Loucy (cell line): ENCODE results near the gene CNTNAP2.

Source experiments
- EZH2phosphoT487 ChIP-seq: fragments of 200-600 bp; IDR thresholded peaks from 2 replicates; pipeline ENCODE4 v1.6.1; 2018; ENCODE audit warnings: antibody characterized with exemption, mild to moderate bottlenecking, moderate library complexity, borderline replicate concordance
- TF ChIP-seq, protein P1 (sequence below): fragments of 200-600 bp; sonication (generic); conservative IDR thresholded peaks from 2 replicates; pipeline ENCODE4 v1.5.1; 2014; ENCODE audit warnings: mild to moderate bottlenecking, antibody characterized with exemption, low read length

DNA sequence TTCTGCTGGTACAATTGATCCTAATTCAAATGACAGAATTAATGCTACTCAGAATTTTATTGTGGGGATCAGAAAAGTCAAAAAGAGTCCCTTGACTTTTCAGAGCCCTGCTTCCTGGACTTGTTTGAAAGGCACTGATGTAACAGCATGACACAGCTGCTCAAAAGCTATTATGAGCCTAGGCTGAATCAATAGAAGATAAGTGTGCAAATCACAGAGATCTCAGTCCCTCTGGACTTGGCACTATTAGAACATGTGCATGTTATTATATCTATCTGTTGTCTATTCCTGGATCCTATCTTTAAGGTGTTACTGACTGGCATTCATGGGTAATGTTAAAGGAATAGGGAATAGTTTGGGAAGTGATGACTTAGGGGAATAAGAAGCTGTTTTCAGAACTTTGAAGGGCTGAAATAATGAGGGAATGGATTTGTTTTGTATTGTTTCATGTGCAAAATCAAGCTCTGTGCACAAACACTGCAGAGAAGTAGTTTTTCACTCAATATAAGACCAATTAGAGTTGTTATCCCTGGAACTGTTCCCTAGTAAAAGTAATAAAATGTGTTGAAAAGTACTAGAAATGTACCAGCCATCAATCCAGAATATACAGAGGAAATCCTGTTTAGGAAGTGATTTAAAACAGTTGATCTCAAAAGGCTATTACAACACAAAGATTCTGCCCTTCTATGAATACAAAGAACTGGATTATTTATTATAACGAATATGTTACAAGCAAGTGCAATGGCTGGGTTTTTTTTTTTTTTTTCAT is 1659.1 kb downstream of the CNTNAP2 start:
- TF ChIP-seq, protein P1, sequence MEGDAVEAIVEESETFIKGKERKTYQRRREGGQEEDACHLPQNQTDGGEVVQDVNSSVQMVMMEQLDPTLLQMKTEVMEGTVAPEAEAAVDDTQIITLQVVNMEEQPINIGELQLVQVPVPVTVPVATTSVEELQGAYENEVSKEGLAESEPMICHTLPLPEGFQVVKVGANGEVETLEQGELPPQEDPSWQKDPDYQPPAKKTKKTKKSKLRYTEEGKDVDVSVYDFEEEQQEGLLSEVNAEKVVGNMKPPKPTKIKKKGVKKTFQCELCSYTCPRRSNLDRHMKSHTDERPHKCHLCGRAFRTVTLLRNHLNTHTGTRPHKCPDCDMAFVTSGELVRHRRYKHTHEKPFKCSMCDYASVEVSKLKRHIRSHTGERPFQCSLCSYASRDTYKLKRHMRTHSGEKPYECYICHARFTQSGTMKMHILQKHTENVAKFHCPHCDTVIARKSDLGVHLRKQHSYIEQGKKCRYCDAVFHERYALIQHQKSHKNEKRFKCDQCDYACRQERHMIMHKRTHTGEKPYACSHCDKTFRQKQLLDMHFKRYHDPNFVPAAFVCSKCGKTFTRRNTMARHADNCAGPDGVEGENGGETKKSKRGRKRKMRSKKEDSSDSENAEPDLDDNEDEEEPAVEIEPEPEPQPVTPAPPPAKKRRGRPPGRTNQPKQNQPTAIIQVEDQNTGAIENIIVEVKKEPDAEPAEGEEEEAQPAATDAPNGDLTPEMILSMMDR: no peak
- no peak for TF ChIP-seq EZH2phosphoT487
